AG09309 (cell line): ENCODE measurements around the gene CD58.

Source experiments
- DNase-seq: peaks from one replicate; pipeline ENCODE4 v3.0.0-alpha.2; 2010; ENCODE audit warnings: low read depth
- H3K4me3 ChIP-seq: 2 replicates; pipeline ENCODE4 v1.5.1; 2011; ENCODE audit warnings: mild to moderate bottlenecking, low read depth, low read length, moderate library complexity; ENCODE audit not compliant: control insufficient read depth
- CTCF ChIP-seq: IDR thresholded peaks from 2 replicates; pipeline ENCODE4 v1.5.1; 2011; ENCODE audit warnings: mild to moderate bottlenecking, low read depth, low read length, inconsistent platforms; ENCODE audit not compliant: insufficient read depth, control insufficient read depth; ENCODE audit errors: missing control alignments

CD58 gene

GRCh38 chr1:116493484-116494352 lies 77.1 kb downstream of the CD58 start:
- no peak for TF ChIP-seq CTCF
- H3K4me3 ChIP-seq: no peak overlapping the region
- DNase-seq: no peak

- DNase-seq: no peak
- no peak for TF ChIP-seq CTCF
- no peak overlapping the region for H3K4me3 ChIP-seq
Measured at GRCh38 chr1:116493036-116493435, 77.8 kb downstream of the CD58 start.

GRCh38 chr1:116492358-116492811 lies 78.4 kb downstream of the CD58 start:
- DNase-seq: no peak
- H3K4me3 ChIP-seq: no peak overlapping the region
- TF ChIP-seq CTCF: no peak

GRCh38 chr1:116491700-116492357 lies 79.0 kb downstream of the CD58 start:
- TF ChIP-seq CTCF: no peak
- DNase-seq: no peak
- no peak overlapping the region for H3K4me3 ChIP-seq

- DNase-seq: no peak
- TF ChIP-seq CTCF: no peak
- H3K4me3 ChIP-seq: no peak overlapping the region
Measured at GRCh38 chr1:116490588-116490987, 80.2 kb downstream of the CD58 start.

GRCh38 chr1:116489231-116489697 lies 81.6 kb downstream of the CD58 start:
- DNase-seq: no peak
- no peak overlapping the region for H3K4me3 ChIP-seq
- TF ChIP-seq CTCF: no peak
